GM21786 (cell line): ENCODE results near the gene C9orf43.
"Not testable (repeated sequence)": the region's sequence is repeated elsewhere in the genome, so short reads cannot be mapped to it uniquely, and the experiment has no call there.

ENCODE experiments used
- ATAC-seq: cut with Tn5 transposase; IDR thresholded peaks from one replicate; pipeline ENCODE4 v1.9.1; 2021; ENCODE audit not compliant: unreplicated experiment

C9orf43 gene, protein sequence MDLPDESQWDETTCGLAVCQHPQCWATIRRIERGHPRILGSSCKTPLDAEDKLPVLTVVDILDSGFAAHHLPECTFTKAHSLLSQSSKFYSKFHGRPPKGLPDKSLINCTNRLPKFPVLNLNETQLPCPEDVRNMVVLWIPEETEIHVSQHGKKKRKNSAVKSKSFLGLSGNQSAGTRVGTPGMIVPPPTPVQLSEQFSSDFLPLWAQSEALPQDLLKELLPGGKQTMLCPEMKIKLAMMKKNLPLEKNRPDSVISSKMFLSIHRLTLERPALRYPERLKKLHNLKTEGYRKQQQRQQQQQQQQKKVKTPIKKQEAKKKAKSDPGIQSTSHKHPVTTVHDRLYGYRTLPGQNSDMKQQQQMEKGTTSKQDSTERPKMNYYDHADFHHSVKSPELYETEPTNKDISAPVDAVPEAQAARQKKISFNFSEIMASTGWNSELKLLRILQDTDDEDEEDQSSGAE

DNA sequence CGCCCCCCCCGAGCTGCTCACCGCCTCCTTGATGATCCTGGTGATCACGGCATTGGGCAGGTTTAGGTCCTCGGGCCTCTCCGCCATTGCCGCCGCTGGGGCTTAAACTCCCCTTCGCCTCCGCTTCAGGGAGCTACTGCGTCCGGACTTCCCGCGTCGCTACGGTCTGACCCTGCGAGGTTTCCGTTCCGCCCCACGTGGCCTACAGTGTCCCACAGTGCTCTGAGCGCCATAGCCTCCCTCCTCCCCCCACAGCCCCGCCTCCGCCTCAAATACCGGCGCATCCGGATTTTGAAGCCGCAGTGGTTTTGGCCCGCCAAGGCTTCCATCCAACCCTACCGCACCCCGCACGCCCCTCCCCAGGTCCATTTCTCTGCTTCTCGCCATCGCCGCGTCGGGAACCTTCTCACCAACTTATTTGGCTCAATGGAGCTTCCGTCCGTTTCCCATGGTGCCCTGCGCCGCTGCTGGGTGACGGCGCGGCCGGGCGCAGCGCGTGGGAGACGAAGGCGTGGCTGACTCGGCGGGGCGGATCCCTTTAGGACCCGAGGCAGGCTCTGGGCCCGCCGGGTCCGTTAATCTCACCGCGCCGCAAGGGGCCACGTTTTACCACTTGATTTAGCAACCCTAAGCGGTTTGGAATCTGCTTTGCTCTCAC lies at the start of gene C9orf43, which contains the start of gene POLE3:
Gene C9orf43, plus strand, starts transcription at position 541 of the 658 bp plus-strand sequence. CDS start 2,747 bp downstream, outside the sequence.
Gene POLE3, minus strand, starts transcription at position 469 of the 658 bp plus-strand sequence. Its CDS starts 382 bp downstream, at position 87.
- ATAC-seq: peak; percentile 92

DNA sequence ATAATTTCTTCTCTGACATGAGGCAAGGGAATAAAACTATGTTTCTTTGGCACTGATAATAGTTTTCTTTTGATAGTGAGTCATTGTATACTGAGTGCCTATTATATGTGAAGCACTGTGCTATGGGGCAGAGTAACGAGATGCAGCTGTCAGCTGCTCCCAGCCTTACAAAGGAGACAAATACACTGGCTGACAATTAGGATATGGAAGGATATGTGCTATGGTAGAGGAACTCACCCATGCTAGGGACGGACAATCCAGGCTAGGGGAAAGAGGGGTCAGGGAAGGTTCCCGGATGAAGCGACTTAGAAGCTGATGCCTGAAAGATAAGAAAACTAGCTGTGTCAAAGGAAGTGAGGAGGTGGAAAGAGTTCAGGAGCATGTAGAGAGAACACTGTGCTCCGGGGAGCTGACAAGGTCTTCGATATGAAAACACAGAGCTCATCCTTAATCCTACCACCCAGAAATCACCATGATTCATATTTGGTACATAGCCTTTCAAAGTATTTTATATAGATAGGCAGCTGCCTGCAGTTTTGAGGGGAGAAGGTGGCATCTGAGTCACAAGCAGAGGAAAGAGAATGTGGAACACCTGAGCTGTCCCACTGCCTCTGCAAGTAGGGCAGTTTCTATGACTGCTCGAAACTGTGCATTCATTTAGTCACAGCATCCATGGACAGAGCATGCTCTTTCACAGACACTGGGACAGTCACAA lies 49.1 kb upstream of the C9orf43 start:
- no peak for ATAC-seq

DNA sequence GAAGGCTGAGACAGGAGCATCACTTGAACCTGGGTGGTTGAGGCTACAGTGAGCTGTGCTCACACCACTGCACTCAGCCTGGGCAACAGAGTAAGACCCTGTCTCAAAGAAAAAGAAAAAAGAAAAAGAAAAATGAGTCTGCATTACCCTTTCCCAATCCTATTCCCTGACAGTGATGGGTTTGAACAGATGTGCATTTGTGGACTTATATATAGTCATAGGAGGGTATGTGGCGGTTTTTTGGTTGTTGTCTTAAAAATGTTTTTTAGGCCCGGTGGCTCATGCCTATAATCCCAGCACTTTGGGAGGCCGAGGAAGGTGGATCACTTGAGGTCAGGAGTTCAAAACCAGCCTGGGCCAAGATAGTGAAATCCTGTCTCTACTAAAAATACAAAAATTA lies 47.2 kb upstream of the C9orf43 start:
- no peak for ATAC-seq

DNA sequence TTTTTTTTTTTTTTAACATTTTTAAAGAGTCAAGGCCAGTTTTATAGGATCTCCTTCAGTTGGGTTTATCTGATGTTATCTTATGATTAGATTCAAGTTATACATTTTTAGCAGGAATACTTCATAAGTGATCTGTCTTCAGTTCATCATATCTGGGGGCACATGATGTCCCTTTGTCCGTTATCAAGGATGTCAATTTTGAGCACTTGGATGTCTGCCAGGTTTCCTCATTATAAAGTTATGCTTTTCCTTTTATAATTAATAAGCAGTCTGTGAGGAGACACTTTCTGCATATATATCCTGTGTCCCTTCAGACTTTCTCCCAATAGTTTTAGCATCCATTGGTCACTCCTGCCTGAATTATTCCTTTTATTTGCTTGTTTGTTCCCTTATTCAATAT lies 45.6 kb upstream of the C9orf43 start:
- ATAC-seq: no peak

- ATAC-seq: not testable (repeated sequence)
These were observed 44.9 kb upstream of the C9orf43 start for GRCh38 chr9:113365652-113366051.

GRCh38 chr9:113368348-113368981 lies 42.1 kb upstream of the C9orf43 start:
- ATAC-seq: no peak

DNA sequence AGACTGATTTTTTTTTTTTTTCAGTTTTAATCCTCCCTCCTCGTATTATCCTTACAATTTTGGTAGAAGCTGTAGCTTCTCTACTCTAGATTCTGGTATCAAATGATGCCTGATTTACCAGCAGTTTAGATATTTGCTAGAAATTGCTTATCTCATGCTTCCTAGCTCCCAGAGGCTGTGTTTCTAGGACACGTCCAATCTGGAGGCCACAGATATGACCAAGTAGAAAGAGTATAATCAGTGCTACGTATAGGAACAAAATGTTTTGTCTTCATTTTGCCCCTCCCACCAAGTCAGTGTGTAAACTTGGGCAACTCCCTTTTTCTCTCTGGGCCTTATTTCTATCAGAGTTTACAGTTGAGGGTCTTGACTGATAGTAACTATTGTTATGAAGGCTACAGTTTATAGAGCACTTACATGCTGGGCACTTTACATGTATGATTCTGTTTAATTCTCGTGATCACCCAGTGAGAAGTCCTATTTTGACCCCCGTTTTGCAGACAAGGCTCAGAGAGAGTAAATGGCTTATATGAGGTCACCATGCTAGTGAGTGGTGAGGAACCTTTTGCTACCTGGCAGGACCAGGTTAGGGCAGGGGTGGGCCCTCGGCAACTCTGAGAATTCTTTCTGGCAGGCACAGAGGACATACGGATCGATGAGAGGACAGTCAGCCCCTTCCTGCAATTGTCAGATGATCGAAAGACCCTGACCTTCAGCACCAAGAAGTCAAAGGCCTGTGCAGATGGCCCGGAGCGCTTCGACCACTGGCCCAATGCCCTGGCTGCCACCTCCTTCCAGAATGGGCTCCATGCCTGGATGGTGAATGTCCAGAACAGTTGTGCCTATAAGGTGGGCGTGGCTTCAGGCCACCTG lies 41.3 kb upstream of the C9orf43 start:
- no peak for ATAC-seq

GRCh38 chr9:113369855-113370140 lies 40.7 kb upstream of the C9orf43 start:
- no peak for ATAC-seq

- no peak for ATAC-seq
These were observed 39.7 kb upstream of the C9orf43 start for GRCh38 chr9:113370806-113371325.

DNA sequence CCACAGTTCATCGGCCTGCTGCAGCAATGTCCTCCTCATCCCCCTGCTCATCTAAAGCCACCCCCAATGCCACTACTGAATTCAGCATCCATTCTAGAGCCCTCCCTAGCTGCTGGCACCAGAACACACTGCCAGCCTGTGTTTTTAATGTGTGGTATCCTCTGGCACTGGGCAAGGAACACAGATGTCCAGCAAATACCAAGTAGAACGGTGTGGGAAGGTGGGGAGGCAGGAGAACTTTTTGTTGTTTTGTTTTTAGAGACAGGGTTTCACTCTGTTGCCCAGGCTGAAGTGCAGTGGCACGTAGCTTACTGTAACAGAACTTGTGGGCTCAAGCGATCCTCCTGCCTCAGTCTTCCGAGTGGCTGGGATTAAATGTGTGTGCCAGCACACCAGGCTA lies 38.5 kb upstream of the C9orf43 start:
- no peak for ATAC-seq

GRCh38 chr9:113373256-113373655 lies 37.3 kb upstream of the C9orf43 start:
- ATAC-seq: no peak

DNA sequence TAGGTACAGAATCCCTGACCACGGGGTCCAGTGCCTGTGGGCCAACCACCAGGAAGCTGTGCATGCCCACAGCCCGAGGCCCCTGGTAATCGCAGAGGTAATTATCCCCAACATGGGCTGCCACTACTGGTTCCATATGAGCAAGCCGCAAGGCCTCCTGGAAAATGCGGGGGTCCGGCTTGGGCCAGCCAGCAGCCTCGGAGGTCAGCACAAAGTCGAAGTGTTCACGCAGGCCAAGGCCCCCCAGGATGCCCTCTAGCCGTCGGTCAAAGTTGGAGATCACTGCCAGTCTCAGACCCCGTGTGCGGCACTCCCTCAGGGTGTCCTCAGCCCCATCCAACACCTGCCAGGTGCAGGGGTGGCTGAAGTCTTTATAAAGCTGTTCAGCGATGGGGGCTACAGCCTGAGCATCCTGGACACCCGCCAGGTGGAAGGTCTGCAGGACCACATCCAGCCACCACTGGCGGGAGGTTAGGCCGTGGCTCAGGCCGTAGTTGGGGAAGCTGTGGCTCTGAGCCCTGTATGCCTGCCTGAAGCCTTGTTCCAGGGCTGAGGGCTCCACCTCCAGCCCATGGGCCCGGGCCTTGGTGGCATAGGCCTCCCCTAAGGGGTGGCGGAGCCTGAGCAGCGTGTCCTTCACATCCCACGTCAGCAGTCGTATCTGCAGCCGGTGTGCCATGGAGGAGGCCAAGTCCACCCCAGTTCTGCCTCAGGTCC lies 36.7 kb upstream of the C9orf43 start:
- no peak for ATAC-seq

- no peak for ATAC-seq
These were observed 35.2 kb upstream of the C9orf43 start for GRCh38 chr9:113375057-113376023.

- ATAC-seq: peak; percentile 58
These were observed 33.6 kb upstream of the C9orf43 start, which contains the start of gene HDHD3 for GRCh38 chr9:113376634-113377567. HDHD3 (minus strand) TSS chr9:113376986; CDS start chr9:113374354, 2,632 bp downstream.

GRCh38 chr9:113379094-113379828 lies 31.3 kb upstream of the C9orf43 start:
- ATAC-seq: not testable (repeated sequence)

DNA sequence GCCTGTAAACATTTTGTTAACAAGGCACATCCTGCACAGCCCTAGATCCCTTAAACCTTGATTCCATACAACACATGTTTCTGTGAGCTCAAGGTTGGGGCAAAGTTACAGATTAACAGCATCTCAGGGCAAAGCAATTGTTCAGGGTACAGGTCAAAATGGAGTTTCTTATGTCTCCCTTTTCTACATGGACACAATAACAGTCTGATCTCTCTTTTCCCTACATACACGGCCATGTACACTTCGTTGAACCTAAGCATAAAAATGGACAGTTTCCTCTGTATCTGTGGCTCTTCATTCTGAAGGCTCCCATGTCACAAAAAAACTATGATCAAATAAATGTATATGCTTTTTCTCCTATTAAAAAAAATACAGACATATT lies 30.7 kb upstream of the C9orf43 start:
- not testable (repeated sequence) for ATAC-seq
